HG02571 (cell line): ENCODE data around the gene ATP11A.

Experiments used
- ATAC-seq: cut with Tn5 transposase; IDR thresholded peaks from one replicate; pipeline ENCODE4 v1.9.1; 2021; ENCODE audit warnings: mild to moderate bottlenecking, moderate library complexity; ENCODE audit not compliant: unreplicated experiment

The ATP11A gene

GRCh38 chr13:112888238-112889111, 198.6 kb downstream of the ATP11A start:
- ATAC-seq: no peak

GRCh38 chr13:112889351-112890290, 199.8 kb downstream of the ATP11A start:
- ATAC-seq: no peak

GRCh38 chr13:112890316-112891145, 200.7 kb downstream of the ATP11A start:
- ATAC-seq: no peak

- ATAC-seq: no peak
These were observed 201.9 kb downstream of the ATP11A start for GRCh38 chr13:112891477-112892401.

- ATAC-seq: no peak
These were observed 202.8 kb downstream of the ATP11A start for GRCh38 chr13:112892426-112893206.

GRCh38 chr13:112893207-112893569, 203.3 kb downstream of the ATP11A start:
- ATAC-seq: no peak

- ATAC-seq: no peak
These were observed 204.0 kb downstream of the ATP11A start for GRCh38 chr13:112893570-112894422.

- ATAC-seq: no peak
These were observed 204.5 kb downstream of the ATP11A start for GRCh38 chr13:112894423-112894672.

GRCh38 chr13:112894673-112895481, 205.0 kb downstream of the ATP11A start:
- ATAC-seq: no peak

GRCh38 chr13:112895521-112896465, 206.0 kb downstream of the ATP11A start:
- no peak for ATAC-seq

- no peak for ATAC-seq
These were observed 207.1 kb downstream of the ATP11A start for GRCh38 chr13:112896736-112897602.

- ATAC-seq: no peak
These were observed 207.7 kb downstream of the ATP11A start for GRCh38 chr13:112897603-112897955.

GRCh38 chr13:112897956-112898620, 208.2 kb downstream of the ATP11A start:
- ATAC-seq: no peak

- no peak for ATAC-seq
These were observed 208.9 kb downstream of the ATP11A start for GRCh38 chr13:112898621-112899280.
